GM12891 (cell line): ENCODE data around the gene ATP5PO.

Experiments
- POLR2A ChIP-seq: IDR thresholded peaks from 2 replicates; pipeline ENCODE4 v1.6.1; 2011; ENCODE audit warnings: low read depth, low read length, control low read depth
- POLR2AphosphoS5 ChIP-seq: IDR thresholded peaks from 2 replicates; pipeline ENCODE4 v1.6.1; 2011; ENCODE audit warnings: low read depth, low read length, control low read depth
- POU2F2 ChIP-seq: IDR thresholded peaks from 2 replicates; pipeline ENCODE4 v1.6.1; 2011; ENCODE audit warnings: low read depth, mild to moderate bottlenecking, control low read depth, low read length, moderate library complexity
- SPI1 ChIP-seq: IDR thresholded peaks from 2 replicates; pipeline ENCODE4 v1.6.1; 2011; ENCODE audit warnings: low read depth, low read length, control low read depth
- TAF1 ChIP-seq: IDR thresholded peaks from 2 replicates; pipeline ENCODE4 v1.6.1; 2011; ENCODE audit warnings: low read depth, low read length, control low read depth

- TF ChIP-seq POLR2A, result no peak
- no peak for TF ChIP-seq TAF1
- no peak for TF ChIP-seq POLR2AphosphoS5
- TF ChIP-seq SPI1, result no peak
- no peak for TF ChIP-seq POU2F2
Measured at GRCh38 chr21:33899199-33899598, 16.4 kb downstream of the ATP5PO start.
